HEK293 (cell line): ENCODE measurements around the gene TIAL1.

Experiments used
- CTCF ChIA-PET: fragments of 350-600 bp; formaldehyde crosslinking; extraction: SDS; loops from one replicate; lab custom pipeline; 2021; ENCODE audit warnings: antibody characterized with exemption; lab: Yijun Ruan, JAX
- POLR2A ChIA-PET: fragments of 300-600 bp; formaldehyde crosslinking; extraction: SDS; loops from one replicate; lab custom pipeline; 2020; ENCODE audit warnings: antibody characterized with exemption, inconsistent platforms; lab: Yijun Ruan, JAX
- H3K27ac ChIP-seq: fragments of 200-500 bp; sonication (Bioruptor generic); 2 replicates; pipeline ENCODE4 v1.5.1; 2014; ENCODE audit warnings: low read depth, low read length, control low read depth, inconsistent platforms; ENCODE audit errors: extremely low read depth
- H3K36me3 ChIP-seq, 2 experiments: fragments of 200-500 bp in 1 of 2; sonication (Bioruptor generic) in 1 of 2; 1 replicate in 1 of 2; 2 replicates in 1 of 2; pipeline ENCODE4 v1.5.1; 2014 to 2017; ENCODE audit warnings: inconsistent platforms in 2 of 2, low read length in 2 of 2; ENCODE audit not compliant: control insufficient read depth in 2 of 2, insufficient read depth in 1 of 2
- H3K4me1 ChIP-seq: fragments of 200-500 bp; sonication (Bioruptor generic); 2 replicates; pipeline ENCODE4 v1.5.1; 2014; ENCODE audit warnings: mild to moderate bottlenecking, low read length, inconsistent platforms; ENCODE audit not compliant: control insufficient read depth, insufficient read depth
- H3K4me3 ChIP-seq: 2 replicates; pipeline ENCODE4 v1.5.1; 2011; ENCODE audit warnings: low read depth, mild to moderate bottlenecking, control low read depth, low read length, moderate library complexity
- H3K9me3 ChIP-seq: fragments of 200-500 bp; sonication (Bioruptor generic); 2 replicates; pipeline ENCODE4 v1.5.1; 2014; ENCODE audit warnings: low read depth, low read length, inconsistent platforms; ENCODE audit not compliant: control insufficient read depth, insufficient read depth
- EGR2 ChIP-seq: fragments of 450-650 bp; formaldehyde crosslinking; IDR thresholded peaks from 2 replicates; pipeline ENCODE4 v1.5.1; 2016; ENCODE audit warnings: low read depth, missing biosample characterization, missing genetic modification characterization
- IKZF3 ChIP-seq: fragments of 450-650 bp; IDR thresholded peaks from 2 replicates; pipeline ENCODE4 v1.5.0; 2018; ENCODE audit warnings: missing biosample characterization, mild to moderate bottlenecking, missing genetic modification characterization, moderate library complexity
- MYNN ChIP-seq: fragments of 450-650 bp; formaldehyde crosslinking; IDR thresholded peaks from 2 replicates; pipeline ENCODE4 v1.5.1; 2016; ENCODE audit warnings: missing biosample characterization, missing genetic modification characterization, borderline replicate concordance
- REPIN1 ChIP-seq: fragments of 450-650 bp; formaldehyde crosslinking; IDR thresholded peaks from 2 replicates; pipeline ENCODE4 v1.5.1; 2017; ENCODE audit warnings: missing biosample characterization, missing genetic modification characterization, low read depth
- SCRT1 ChIP-seq: fragments of 450-650 bp; formaldehyde crosslinking; IDR thresholded peaks from 2 replicates; pipeline ENCODE4 v1.5.1; 2016; ENCODE audit warnings: missing biosample characterization, missing genetic modification characterization, borderline replicate concordance
- ZBTB7A ChIP-seq: fragments of 450-650 bp; formaldehyde crosslinking; IDR thresholded peaks from 2 replicates; pipeline ENCODE4 v1.5.1; 2016; ENCODE audit warnings: low read depth, missing biosample characterization, missing genetic modification characterization
- ZNF19 ChIP-seq: fragments of 450-650 bp; formaldehyde crosslinking; IDR thresholded peaks from 2 replicates; pipeline ENCODE4; 2016; ENCODE audit warnings: missing biosample characterization, missing genetic modification characterization, low read depth
- ZNF623 ChIP-seq: fragments of 450-650 bp; formaldehyde crosslinking; IDR thresholded peaks from 2 replicates; pipeline ENCODE4 v1.5.1; 2016; ENCODE audit warnings: missing biosample characterization, missing genetic modification characterization
- ZNF658 ChIP-seq: fragments of 450-650 bp; formaldehyde crosslinking; IDR thresholded peaks from 2 replicates; pipeline ENCODE4; 2016; ENCODE audit warnings: missing biosample characterization, missing genetic modification characterization
- ZNF707 ChIP-seq: fragments of 450-650 bp; formaldehyde crosslinking; IDR thresholded peaks from 2 replicates; pipeline ENCODE4 v1.5.1; 2016; ENCODE audit warnings: missing biosample characterization, missing genetic modification characterization
- ZNF792 ChIP-seq: fragments of 450-650 bp; formaldehyde crosslinking; IDR thresholded peaks from 2 replicates; pipeline ENCODE4 v1.5.1; 2016; ENCODE audit warnings: missing biosample characterization, missing genetic modification characterization
- TF ChIP-seq, protein P1 (sequence below): fragments of 450-650 bp; formaldehyde crosslinking; IDR thresholded peaks from 2 replicates; pipeline ENCODE4 v1.5.1; 2016; ENCODE audit warnings: missing biosample characterization, missing genetic modification characterization
- TF ChIP-seq, protein P2 (sequence below): fragments of 450-650 bp; formaldehyde crosslinking; IDR thresholded peaks from 2 replicates; pipeline ENCODE4 v1.5.1; 2017; ENCODE audit warnings: missing biosample characterization, missing genetic modification characterization
- TF ChIP-seq, protein P3 (sequence below): fragments of 450-650 bp; formaldehyde crosslinking; IDR thresholded peaks from 2 replicates; pipeline ENCODE4 v1.5.1; 2016; ENCODE audit warnings: missing biosample characterization, missing genetic modification characterization
- TF ChIP-seq, protein P4 (sequence below): fragments of 450-650 bp; formaldehyde crosslinking; IDR thresholded peaks from 2 replicates; pipeline ENCODE4 v1.5.0; 2017; ENCODE audit warnings: missing biosample characterization, missing genetic modification characterization, borderline replicate concordance

TIAL1 gene

DNA sequence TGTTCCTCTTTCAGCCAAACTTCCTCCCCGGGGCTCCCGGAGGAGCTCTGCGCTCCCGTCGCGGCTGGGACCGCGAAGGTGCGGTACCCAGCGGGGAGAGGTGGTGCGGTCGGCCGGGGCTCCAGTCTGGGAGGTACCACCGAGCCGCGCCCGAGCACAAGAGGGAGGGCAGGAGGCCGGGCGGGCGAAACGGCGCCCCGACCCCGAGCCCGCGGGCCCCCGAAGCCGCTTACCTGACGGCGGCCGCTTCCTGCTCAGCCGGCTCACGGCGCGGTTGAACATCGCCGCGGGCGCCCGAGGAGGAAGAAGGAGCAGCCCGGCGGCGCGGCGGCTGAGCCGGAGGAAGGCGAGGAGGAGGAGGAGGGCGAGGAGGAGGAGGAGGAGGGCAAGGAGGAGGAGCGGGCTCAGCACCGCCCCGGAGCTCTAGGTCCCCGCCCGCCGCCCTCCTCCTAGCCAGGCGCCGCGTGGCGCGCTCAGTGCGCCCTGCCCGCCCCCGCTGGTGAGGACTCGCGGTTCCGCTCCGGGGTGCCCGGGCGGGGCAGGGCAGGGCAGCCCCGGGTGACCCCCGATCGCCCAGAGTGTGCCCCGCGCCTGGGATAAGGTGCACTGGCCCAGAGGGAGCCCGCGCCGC, 54.3 kb downstream of the TIAL1 start, which contains the start of gene RGS10 (continued):
- TF ChIP-seq, protein P1, sequence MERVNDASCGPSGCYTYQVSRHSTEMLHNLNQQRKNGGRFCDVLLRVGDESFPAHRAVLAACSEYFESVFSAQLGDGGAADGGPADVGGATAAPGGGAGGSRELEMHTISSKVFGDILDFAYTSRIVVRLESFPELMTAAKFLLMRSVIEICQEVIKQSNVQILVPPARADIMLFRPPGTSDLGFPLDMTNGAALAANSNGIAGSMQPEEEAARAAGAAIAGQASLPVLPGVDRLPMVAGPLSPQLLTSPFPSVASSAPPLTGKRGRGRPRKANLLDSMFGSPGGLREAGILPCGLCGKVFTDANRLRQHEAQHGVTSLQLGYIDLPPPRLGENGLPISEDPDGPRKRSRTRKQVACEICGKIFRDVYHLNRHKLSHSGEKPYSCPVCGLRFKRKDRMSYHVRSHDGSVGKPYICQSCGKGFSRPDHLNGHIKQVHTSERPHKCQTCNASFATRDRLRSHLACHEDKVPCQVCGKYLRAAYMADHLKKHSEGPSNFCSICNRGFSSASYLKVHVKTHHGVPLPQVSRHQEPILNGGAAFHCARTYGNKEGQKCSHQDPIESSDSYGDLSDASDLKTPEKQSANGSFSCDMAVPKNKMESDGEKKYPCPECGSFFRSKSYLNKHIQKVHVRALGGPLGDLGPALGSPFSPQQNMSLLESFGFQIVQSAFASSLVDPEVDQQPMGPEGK: peak; percentile 90
- TF ChIP-seq ZNF623 (tag by site-specific recombination) (no peak), REPIN1 (tag by site-specific recombination) (no peak), EGR2 (tag by site-specific recombination) (peak; percentile 32; the same call in 1 of the 2 replicates), ZNF658 (tag by site-specific recombination) (no peak), MYNN (tag by site-specific recombination) (no peak), ZNF792 (tag by site-specific recombination) (no peak)

DNA sequence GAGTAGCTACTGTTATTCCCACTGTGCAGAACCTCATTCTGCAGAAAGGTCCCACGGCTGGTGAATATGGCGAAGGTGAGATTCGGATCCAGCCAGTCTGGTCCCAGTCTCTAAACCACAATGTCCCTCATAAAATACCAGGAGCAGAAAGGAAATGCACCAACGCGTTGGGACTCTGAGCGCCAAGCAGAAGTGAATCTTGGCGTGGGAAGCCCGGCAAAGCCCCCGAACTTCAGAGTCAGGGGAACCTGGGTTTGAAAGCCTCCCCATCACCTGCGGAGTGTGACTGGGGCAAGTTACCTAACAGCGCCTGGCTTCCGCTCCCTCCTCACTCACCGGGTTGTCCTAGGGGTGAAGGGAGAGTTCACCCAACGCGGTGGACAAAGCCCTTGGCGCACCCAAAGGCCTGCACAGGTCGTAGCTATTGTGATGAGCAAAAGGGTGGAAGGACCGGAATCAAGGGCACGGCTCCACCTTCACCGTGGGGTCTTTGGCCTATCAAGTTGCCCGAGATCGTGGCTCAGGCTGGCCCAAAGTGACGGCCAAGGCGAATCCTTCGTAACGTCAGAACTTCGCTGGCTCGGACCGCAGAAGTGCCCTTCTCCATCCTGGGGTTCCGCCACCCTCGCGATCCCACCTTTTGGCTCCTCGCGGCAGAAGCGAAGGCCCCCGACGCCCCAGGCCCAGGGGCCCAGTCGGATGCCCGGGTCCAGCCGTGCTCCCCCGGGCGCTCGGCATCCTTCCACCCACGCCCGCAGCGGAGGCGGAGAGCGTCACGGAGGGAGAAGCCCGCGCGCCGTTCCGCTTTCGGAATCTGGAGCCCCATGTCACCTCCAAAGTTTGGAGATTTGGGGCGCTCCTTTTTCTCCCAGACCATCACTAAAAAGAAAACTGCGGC, 55.1 kb downstream of the TIAL1 start:
- H3K36me3 ChIP-seq: no peaks in the 10 kb centered on the region
- POLR2A ChIA-PET: interaction anchor here (0.6 to 2.4 kb wide), 13 partner anchors 9 to 184 kb away, joined by 3 to 12 read pairs (median 6); partner anchors contain the start of gene TIAL1
- H3K9me3 ChIP-seq: no peaks in the 10 kb centered on the region
- peak overlapping the region; percentile 63 for H3K4me3 ChIP-seq
- peaks cover 8% of the 10 kb centered on the region for H3K4me1 ChIP-seq
- CTCF ChIA-PET: interaction anchor here (1.0 kb wide), 1 partner anchor 8 kb away, joined by 6 read pairs; no protein-coding TSS in a partner anchor
- H3K27ac ChIP-seq: peak overlapping the region; percentile 35; the same call in 1 of the 2 replicates
- TF ChIP-seq ZBTB7A (tag by site-specific recombination) (no peak), SCRT1 (tag by site-specific recombination) (peak; percentile 43; the same call in 1 of the 2 replicates), ZNF707 (tag by site-specific recombination) (no peak), IKZF3 (0 out of 2 replicates have a peak, but pooled peaks have one; percentile 8), ZNF19 (tag by site-specific recombination) (no peak)
- TF ChIP-seq, protein P2, sequence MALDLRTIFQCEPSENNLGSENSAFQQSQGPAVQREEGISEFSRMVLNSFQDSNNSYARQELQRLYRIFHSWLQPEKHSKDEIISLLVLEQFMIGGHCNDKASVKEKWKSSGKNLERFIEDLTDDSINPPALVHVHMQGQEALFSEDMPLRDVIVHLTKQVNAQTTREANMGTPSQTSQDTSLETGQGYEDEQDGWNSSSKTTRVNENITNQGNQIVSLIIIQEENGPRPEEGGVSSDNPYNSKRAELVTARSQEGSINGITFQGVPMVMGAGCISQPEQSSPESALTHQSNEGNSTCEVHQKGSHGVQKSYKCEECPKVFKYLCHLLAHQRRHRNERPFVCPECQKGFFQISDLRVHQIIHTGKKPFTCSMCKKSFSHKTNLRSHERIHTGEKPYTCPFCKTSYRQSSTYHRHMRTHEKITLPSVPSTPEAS (tag by site-specific recombination): no peak
- TF ChIP-seq, protein P3, sequence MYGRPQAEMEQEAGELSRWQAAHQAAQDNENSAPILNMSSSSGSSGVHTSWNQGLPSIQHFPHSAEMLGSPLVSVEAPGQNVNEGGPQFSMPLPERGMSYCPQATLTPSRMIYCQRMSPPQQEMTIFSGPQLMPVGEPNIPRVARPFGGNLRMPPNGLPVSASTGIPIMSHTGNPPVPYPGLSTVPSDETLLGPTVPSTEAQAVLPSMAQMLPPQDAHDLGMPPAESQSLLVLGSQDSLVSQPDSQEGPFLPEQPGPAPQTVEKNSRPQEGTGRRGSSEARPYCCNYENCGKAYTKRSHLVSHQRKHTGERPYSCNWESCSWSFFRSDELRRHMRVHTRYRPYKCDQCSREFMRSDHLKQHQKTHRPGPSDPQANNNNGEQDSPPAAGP (tag by site-specific recombination): no peak
- TF ChIP-seq, protein P4, sequence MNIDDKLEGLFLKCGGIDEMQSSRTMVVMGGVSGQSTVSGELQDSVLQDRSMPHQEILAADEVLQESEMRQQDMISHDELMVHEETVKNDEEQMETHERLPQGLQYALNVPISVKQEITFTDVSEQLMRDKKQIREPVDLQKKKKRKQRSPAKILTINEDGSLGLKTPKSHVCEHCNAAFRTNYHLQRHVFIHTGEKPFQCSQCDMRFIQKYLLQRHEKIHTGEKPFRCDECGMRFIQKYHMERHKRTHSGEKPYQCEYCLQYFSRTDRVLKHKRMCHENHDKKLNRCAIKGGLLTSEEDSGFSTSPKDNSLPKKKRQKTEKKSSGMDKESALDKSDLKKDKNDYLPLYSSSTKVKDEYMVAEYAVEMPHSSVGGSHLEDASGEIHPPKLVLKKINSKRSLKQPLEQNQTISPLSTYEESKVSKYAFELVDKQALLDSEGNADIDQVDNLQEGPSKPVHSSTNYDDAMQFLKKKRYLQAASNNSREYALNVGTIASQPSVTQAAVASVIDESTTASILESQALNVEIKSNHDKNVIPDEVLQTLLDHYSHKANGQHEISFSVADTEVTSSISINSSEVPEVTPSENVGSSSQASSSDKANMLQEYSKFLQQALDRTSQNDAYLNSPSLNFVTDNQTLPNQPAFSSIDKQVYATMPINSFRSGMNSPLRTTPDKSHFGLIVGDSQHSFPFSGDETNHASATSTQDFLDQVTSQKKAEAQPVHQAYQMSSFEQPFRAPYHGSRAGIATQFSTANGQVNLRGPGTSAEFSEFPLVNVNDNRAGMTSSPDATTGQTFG (tag by site-specific recombination): no peak
